Osteoblast (primary cell): ENCODE measurements around the gene MACROD2. TPM values are rescaled to one million over a fixed set of nuclear protein-coding genes. Genes with fewer than 3 reads are reported as not detected.

Experiments used
- DNase-seq: peaks from one replicate; pipeline ENCODE4 v3.0.0; 2011; ENCODE audit warnings: low spot score, mixed read lengths; ENCODE audit not compliant: insufficient read length; ENCODE audit errors: missing footprints
- H2AFZ ChIP-seq: 2 replicates; pipeline ENCODE4 v1.6.0; 2011; ENCODE audit warnings: mild to moderate bottlenecking, low read length
- H3K27ac ChIP-seq: 2 replicates; pipeline ENCODE4 v1.5.1; 2011; ENCODE audit warnings: mild to moderate bottlenecking, low read depth, low read length, moderate library complexity
- H3K27me3 ChIP-seq: 2 replicates; pipeline ENCODE4 v1.6.0; 2012; ENCODE audit warnings: mild to moderate bottlenecking, control low read depth, inconsistent platforms, low read length, moderate library complexity; ENCODE audit not compliant: insufficient read depth
- H3K36me3 ChIP-seq: 2 replicates; pipeline ENCODE4 v1.5.1; 2011; ENCODE audit warnings: mild to moderate bottlenecking, low read length, control low read depth, moderate library complexity; ENCODE audit not compliant: insufficient read depth
- H3K4me1 ChIP-seq: 2 replicates; pipeline ENCODE4 v1.5.1; 2011; ENCODE audit warnings: mild to moderate bottlenecking, low read length, control low read depth, moderate library complexity; ENCODE audit not compliant: insufficient read depth
- H3K4me2 ChIP-seq: 2 replicates; pipeline ENCODE4 v1.6.0; 2011; ENCODE audit warnings: mild to moderate bottlenecking, low read length; ENCODE audit not compliant: insufficient read depth
- H3K4me3 ChIP-seq: fragments of 200-600 bp; sonication (generic); 3 replicates; pipeline ENCODE4 v1.5.1; 2012; ENCODE audit warnings: mild to moderate bottlenecking, low read length, inconsistent platforms; ENCODE audit not compliant: insufficient read depth
- H3K79me2 ChIP-seq: 2 replicates; pipeline ENCODE4 v1.6.0; 2012; ENCODE audit warnings: mild to moderate bottlenecking, low read length, control low read depth, inconsistent platforms; ENCODE audit not compliant: insufficient read depth
- H3K9me3 ChIP-seq: 2 replicates; pipeline ENCODE4 v1.5.1; 2011; ENCODE audit warnings: low read depth, low read length, control low read depth
- H4K20me1 ChIP-seq: 2 replicates; pipeline ENCODE4 v1.6.0; 2012; ENCODE audit warnings: mild to moderate bottlenecking, low read length, control low read depth; ENCODE audit not compliant: insufficient read depth
- total RNA-seq: library from RNA; depleted of rRNA; stranded (reverse); fragments of >200 nt; gene quantifications from 2 replicates; pipeline ENCODE4 v1.2.3, GENCODE V29; 2012
- TF ChIP-seq, protein P1 (sequence below): IDR thresholded peaks from 2 replicates; pipeline ENCODE4 v1.5.1; 2011; ENCODE audit warnings: mild to moderate bottlenecking, low read depth, low read length, moderate library complexity; ENCODE audit errors: extremely low read depth

Gene MACROD2
- total RNA-seq, 1 donor = 4.0 TPM

DNA sequence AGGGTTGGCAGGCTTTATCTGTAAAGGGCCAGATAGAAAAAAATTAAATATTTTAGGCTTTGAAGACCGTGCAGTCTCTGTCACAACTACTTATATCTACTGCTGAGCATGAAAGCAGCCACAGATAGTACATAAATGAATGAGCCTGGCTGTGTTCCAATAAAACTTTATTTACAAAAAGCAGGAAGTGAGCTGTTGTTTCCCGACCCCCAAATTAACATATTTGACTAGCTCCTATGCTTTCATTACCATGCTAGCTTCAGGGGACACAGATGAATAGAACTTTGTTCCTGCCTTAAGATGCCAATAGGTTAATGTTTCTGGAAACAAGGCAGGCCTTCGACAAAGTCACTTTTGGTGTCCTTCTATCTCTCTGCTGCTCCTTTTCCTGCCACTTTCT, 1400.1 kb downstream of the MACROD2 start:
- no peak overlapping the region for H3K4me2 ChIP-seq
- TF ChIP-seq, protein P1, sequence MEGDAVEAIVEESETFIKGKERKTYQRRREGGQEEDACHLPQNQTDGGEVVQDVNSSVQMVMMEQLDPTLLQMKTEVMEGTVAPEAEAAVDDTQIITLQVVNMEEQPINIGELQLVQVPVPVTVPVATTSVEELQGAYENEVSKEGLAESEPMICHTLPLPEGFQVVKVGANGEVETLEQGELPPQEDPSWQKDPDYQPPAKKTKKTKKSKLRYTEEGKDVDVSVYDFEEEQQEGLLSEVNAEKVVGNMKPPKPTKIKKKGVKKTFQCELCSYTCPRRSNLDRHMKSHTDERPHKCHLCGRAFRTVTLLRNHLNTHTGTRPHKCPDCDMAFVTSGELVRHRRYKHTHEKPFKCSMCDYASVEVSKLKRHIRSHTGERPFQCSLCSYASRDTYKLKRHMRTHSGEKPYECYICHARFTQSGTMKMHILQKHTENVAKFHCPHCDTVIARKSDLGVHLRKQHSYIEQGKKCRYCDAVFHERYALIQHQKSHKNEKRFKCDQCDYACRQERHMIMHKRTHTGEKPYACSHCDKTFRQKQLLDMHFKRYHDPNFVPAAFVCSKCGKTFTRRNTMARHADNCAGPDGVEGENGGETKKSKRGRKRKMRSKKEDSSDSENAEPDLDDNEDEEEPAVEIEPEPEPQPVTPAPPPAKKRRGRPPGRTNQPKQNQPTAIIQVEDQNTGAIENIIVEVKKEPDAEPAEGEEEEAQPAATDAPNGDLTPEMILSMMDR = no peak

DNA sequence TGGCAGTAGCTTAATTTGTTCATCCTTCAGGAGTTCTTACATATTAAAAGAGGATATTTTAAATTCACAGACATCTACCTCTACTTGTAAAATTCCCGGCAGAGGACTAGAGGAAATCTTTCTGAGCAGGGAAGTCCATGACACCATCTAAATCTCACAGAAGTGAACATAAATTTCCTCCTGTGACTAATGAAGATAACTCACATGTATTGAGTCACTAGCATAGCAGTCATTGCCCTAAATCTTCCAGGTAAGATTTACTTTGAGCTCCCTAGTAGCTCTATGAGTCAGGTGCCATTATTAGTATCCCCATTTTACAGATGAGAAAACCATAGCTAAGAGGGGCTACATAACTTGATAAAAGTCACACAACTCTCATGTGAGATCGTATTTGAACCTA, 1400.7 kb downstream of the MACROD2 start:
- H3K79me2 ChIP-seq = no peaks in the 10 kb centered on the region
- H3K9me3 ChIP-seq = no peaks in the 10 kb centered on the region
- no peaks in the 10 kb centered on the region for H3K4me1 ChIP-seq
- no peak overlapping the region for H2AFZ ChIP-seq
- no peak overlapping the region for H3K27ac ChIP-seq
- no peaks in the 10 kb centered on the region for H3K36me3 ChIP-seq
- no peaks in the 10 kb centered on the region for H3K27me3 ChIP-seq
- H3K4me3 ChIP-seq = no peak overlapping the region
- TF ChIP-seq, protein P1 = no peak
- H3K4me2 ChIP-seq = no peak overlapping the region
- DNase-seq = no peak
- no peaks in the 10 kb centered on the region for H4K20me1 ChIP-seq

More for the DNA sequence above, 1400.1 kb downstream of the MACROD2 start:
- Histone ChIP-seq H3K79me2 (no peaks in the 10 kb centered on the region), H3K36me3 (no peaks in the 10 kb centered on the region), H3K4me3 (no peak overlapping the region), H4K20me1 (no peaks in the 10 kb centered on the region), H3K4me1 (no peaks in the 10 kb centered on the region), H3K27me3 (no peaks in the 10 kb centered on the region), H3K27ac (no peak overlapping the region), H3K9me3 (no peaks in the 10 kb centered on the region), H2AFZ (no peak overlapping the region)
- DNase-seq = no peak

DNA sequence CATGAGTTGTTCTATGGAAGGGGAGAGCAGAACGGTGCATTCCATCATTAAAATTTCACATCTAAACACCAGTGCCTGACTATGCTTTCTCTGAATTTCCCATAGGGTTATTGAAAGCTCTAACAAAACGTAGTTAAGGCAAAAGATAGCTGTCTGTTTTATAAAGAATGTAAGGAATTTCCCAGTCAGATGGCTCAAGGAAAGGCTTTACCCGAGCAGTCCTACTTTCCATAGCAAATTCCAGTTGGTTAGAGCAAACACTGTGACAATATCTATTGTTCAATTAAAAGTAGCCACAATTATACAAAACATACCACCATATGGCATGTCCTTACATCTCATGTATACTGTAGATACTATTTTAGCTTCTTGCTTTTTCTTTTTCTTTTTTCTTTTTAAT, 1401.6 kb downstream of the MACROD2 start:
- TF ChIP-seq, protein P1 = no peak

DNA sequence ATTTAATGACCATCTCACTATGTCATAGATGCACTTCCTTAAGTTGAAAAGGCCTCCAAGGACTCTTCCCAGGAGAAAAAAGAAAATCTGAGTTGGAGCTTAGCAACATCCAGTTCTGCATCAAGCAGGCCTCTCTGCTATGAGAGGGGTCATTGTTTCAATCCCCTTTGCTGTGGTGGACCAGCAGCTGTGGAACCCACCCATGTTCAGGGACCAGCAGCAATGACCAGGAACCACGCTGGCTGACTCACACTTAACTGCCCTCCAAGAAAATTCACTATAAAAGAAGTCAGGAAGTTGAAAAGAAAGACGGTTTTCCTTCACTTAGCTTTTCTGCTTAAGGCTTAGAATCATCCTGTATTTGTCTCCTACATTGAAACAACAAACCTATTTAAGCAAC, 1404.5 kb downstream of the MACROD2 start:
- Histone ChIP-seq H4K20me1 (no peaks in the 10 kb centered on the region), H3K4me1 (no peaks in the 10 kb centered on the region), H3K4me2 (no peak overlapping the region), H3K27me3 (no peaks in the 10 kb centered on the region), H2AFZ (no peak overlapping the region), H3K4me3 (no peak overlapping the region), H3K36me3 (no peaks in the 10 kb centered on the region), H3K27ac (no peak overlapping the region), H3K79me2 (no peaks in the 10 kb centered on the region), H3K9me3 (peaks cover 2% of the 10 kb centered on the region)
- TF ChIP-seq, protein P1 = no peak
- no peak for DNase-seq

More for the DNA sequence above, 1401.6 kb downstream of the MACROD2 start:
- H4K20me1 ChIP-seq = no peaks in the 10 kb centered on the region
- no peaks in the 10 kb centered on the region for H3K79me2 ChIP-seq
- H3K4me3 ChIP-seq = no peak overlapping the region
- H3K27me3 ChIP-seq = no peaks in the 10 kb centered on the region
- no peaks in the 10 kb centered on the region for H3K9me3 ChIP-seq
- no peak overlapping the region for H2AFZ ChIP-seq
- H3K4me1 ChIP-seq = no peaks in the 10 kb centered on the region
- no peak overlapping the region for H3K4me2 ChIP-seq
- H3K27ac ChIP-seq = no peak overlapping the region
- H3K36me3 ChIP-seq = no peaks in the 10 kb centered on the region
- DNase-seq = no peak
